A673 (cell line): ENCODE results near the gene SDK1. TPM values are rescaled to one million over a fixed set of nuclear protein-coding genes. Genes with fewer than 3 reads are reported as not detected.

Source experiments
- BruUV-seq: library from RNA; stranded (reverse); fragments of 400-500 nt; replicated peaks from 2 replicates; lab custom pipeline; 2021; lab: Mats Ljungman, UMichigan
- CTCF ChIA-PET: fragments of 300-600 bp; sonication (Branson Sonifier 250); formaldehyde crosslinking; loops from one replicate; lab custom pipeline; 2022; ENCODE audit warnings: antibody characterized with exemption; lab: Charles Lee
- POLR2A ChIA-PET: fragments of 300-600 bp; sonication (Branson Sonifier 250); formaldehyde crosslinking; loops from one replicate; lab custom pipeline; 2022; ENCODE audit warnings: antibody characterized with exemption; ENCODE audit not compliant: low non-redundant PET; lab: Charles Lee
- DNase-seq: peaks from one replicate; pipeline ENCODE4 v3.0.0-alpha.2; 2015; ENCODE audit warnings: low spot score
- H3K27ac ChIP-seq: fragments of 200-600 bp; sonication (generic); 2 replicates; pipeline ENCODE4 v1.5.1; 2016; ENCODE audit warnings: mixed run types, low read depth, mild to moderate bottlenecking, mixed read lengths, antibody characterized with exemption, low read length; ENCODE audit not compliant: poor library complexity, severe bottlenecking
- H3K27me3 ChIP-seq: fragments of 200-600 bp; sonication (generic); replicated peaks from 2 replicates; pipeline ENCODE4 v1.6.1; 2017; ENCODE audit warnings: mixed run types, low read depth, mild to moderate bottlenecking, mixed read lengths, antibody characterized with exemption, low read length; ENCODE audit not compliant: insufficient read depth, poor library complexity
- H3K36me3 ChIP-seq: fragments of 200-600 bp; sonication (generic); 2 replicates; pipeline ENCODE4 v1.6.1; 2016; ENCODE audit warnings: mixed run types, mild to moderate bottlenecking, mixed read lengths, antibody characterized with exemption, low read length; ENCODE audit not compliant: insufficient read depth, poor library complexity, severe bottlenecking
- H3K4me1 ChIP-seq: fragments of 200-600 bp; sonication (generic); 2 replicates; pipeline ENCODE4 v1.6.1; 2017; ENCODE audit warnings: mixed run types, mild to moderate bottlenecking, mixed read lengths, antibody characterized with exemption, low read length; ENCODE audit not compliant: insufficient read depth, poor library complexity, severe bottlenecking
- H3K4me3 ChIP-seq: fragments of 200-600 bp; sonication (generic); 2 replicates; pipeline ENCODE4 v1.5.1; 2016; ENCODE audit warnings: low read depth, mixed run types, mild to moderate bottlenecking, mixed read lengths, low read length; ENCODE audit not compliant: poor library complexity, severe bottlenecking
- H3K9me3 ChIP-seq: fragments of 200-600 bp; sonication (generic); 2 replicates; pipeline ENCODE4 v1.6.1; 2016; ENCODE audit warnings: mixed run types, low read depth, mild to moderate bottlenecking, mixed read lengths, antibody characterized with exemption, low read length; ENCODE audit not compliant: poor library complexity, severe bottlenecking
- CTCF ChIP-seq: fragments of 300-800, 200-600 bp; sonication (generic); conservative IDR thresholded peaks from 2 replicates; pipeline ENCODE4 v1.5.1; 2017; ENCODE audit warnings: low read depth, mild to moderate bottlenecking, antibody characterized with exemption, low read length, moderate library complexity, mixed read lengths
- EZH2 ChIP-seq: fragments of 200-600 bp; sonication (generic); IDR thresholded peaks from 2 replicates; pipeline ENCODE4 v1.6.1; 2017; ENCODE audit warnings: borderline replicate concordance, low read depth, mild to moderate bottlenecking, mixed read lengths, antibody characterized with exemption, low read length; ENCODE audit not compliant: poor library complexity, severe bottlenecking
- intact Hi-C: fragments of 100-400 bp; cut with micrococcal nuclease; formaldehyde crosslinking; loops from one replicate; pipeline ENCODE4 v1.10.0; 2022; ENCODE audit not compliant: unreplicated experiment
- total RNA-seq: library from RNA; stranded (reverse); gene quantifications from 2 replicates; pipeline ENCODE4 v1.2.3, GENCODE V29; 2021

Gene SDK1
- total RNA-seq, 1 experiment from 2014 or later = 14.7 TPM

- Histone ChIP-seq H3K27me3 (no peaks in the 10 kb centered on the region), H3K36me3 (no peaks in the 10 kb centered on the region), H3K4me3 (no peak overlapping the region), H3K9me3 (no peaks in the 10 kb centered on the region), H3K4me1 (peaks cover 6% of the 10 kb centered on the region), H3K27ac (no peak overlapping the region)
- intact Hi-C loops = no loop called here
- no peak for TF ChIP-seq CTCF
- ChIA-PET CTCF (no interaction called here), POLR2A (no interaction called here)
- no TSS peak for BruUV-seq
- no peak for DNase-seq
Measured at GRCh38 chr7:3912291-3912690, 611.2 kb downstream of the SDK1 start.

- ChIA-PET CTCF (interaction anchor here (0.5 kb wide), 1 partner anchor 353 kb away, joined by 5 read pairs; no protein-coding TSS in a partner anchor), POLR2A (no interaction called here)
- TF ChIP-seq CTCF (no peak), EZH2 (no peak)
- Histone ChIP-seq H3K36me3 (no peaks in the 10 kb centered on the region), H3K27me3 (no peaks in the 10 kb centered on the region), H3K9me3 (no peaks in the 10 kb centered on the region), H3K4me1 (peaks cover 6% of the 10 kb centered on the region), H3K27ac (no peak overlapping the region), H3K4me3 (no peak overlapping the region)
- DNase-seq = no peak
- intact Hi-C loops = no loop called here
- no TSS peak for BruUV-seq
Measured at GRCh38 chr7:3914051-3914775, 613.2 kb downstream of the SDK1 start.

- no peaks in the 10 kb centered on the region for H3K9me3 ChIP-seq
- no peaks in the 10 kb centered on the region for H3K36me3 ChIP-seq
- intact Hi-C loops = no loop called here
- no peaks in the 10 kb centered on the region for H3K27me3 ChIP-seq
- no TSS peak for BruUV-seq
- ChIA-PET CTCF (no interaction called here), POLR2A (no interaction called here)
- DNase-seq = no peak
- no peak overlapping the region for H3K4me3 ChIP-seq
- no peak for TF ChIP-seq EZH2
- TF ChIP-seq CTCF = no peak
- H3K27ac ChIP-seq = no peak overlapping the region
- H3K4me1 ChIP-seq = no peaks in the 10 kb centered on the region
Measured at GRCh38 chr7:3915337-3915878, 614.4 kb downstream of the SDK1 start.
